HG03103 (cell line): ENCODE results near the gene LRP8.

ENCODE experiments used
- ATAC-seq: cut with Tn5 transposase; IDR thresholded peaks from one replicate; pipeline ENCODE4 v1.9.1; 2021; ENCODE audit warnings: low read depth; ENCODE audit not compliant: unreplicated experiment

Gene LRP8

GRCh38 chr1:53308506-53308905 is 19.4 kb downstream of the LRP8 start:
- ATAC-seq, result no peak

GRCh38 chr1:53307037-53307436 is 20.8 kb downstream of the LRP8 start:
- no peak for ATAC-seq

GRCh38 chr1:53306168-53306567 is 21.7 kb downstream of the LRP8 start:
- no peak for ATAC-seq

- no peak for ATAC-seq
These were observed 22.2 kb downstream of the LRP8 start for GRCh38 chr1:53305650-53306049.

GRCh38 chr1:53304527-53304926 is 23.3 kb downstream of the LRP8 start:
- ATAC-seq, result no peak

GRCh38 chr1:53303726-53304515 is 23.9 kb downstream of the LRP8 start:
- no peak for ATAC-seq

GRCh38 chr1:53303243-53303642 is 24.6 kb downstream of the LRP8 start:
- no peak for ATAC-seq

GRCh38 chr1:53299233-53299632 is 28.6 kb downstream of the LRP8 start:
- no peak for ATAC-seq

- ATAC-seq, result no peak
These were observed 29.7 kb downstream of the LRP8 start for GRCh38 chr1:53298045-53298637.

GRCh38 chr1:53297195-53297594 is 30.7 kb downstream of the LRP8 start:
- no peak for ATAC-seq

- no peak for ATAC-seq
These were observed 31.6 kb downstream of the LRP8 start for GRCh38 chr1:53296117-53296749.

GRCh38 chr1:53295726-53296116 is 32.1 kb downstream of the LRP8 start:
- no peak for ATAC-seq

- ATAC-seq, result no peak
These were observed 32.6 kb downstream of the LRP8 start for GRCh38 chr1:53295295-53295694.

- ATAC-seq, result no peak
These were observed 33.3 kb downstream of the LRP8 start for GRCh38 chr1:53294567-53294966.

GRCh38 chr1:53294061-53294460 is 33.8 kb downstream of the LRP8 start:
- ATAC-seq, result no peak

- no peak for ATAC-seq
These were observed 34.7 kb downstream of the LRP8 start for GRCh38 chr1:53293123-53293522.

GRCh38 chr1:53292690-53293089 is 35.2 kb downstream of the LRP8 start:
- peak; percentile 50 for ATAC-seq

GRCh38 chr1:53291574-53291973 is 36.3 kb downstream of the LRP8 start:
- ATAC-seq, result no peak

GRCh38 chr1:53288790-53289429 is 39.0 kb downstream of the LRP8 start:
- no peak for ATAC-seq

- no peak for ATAC-seq
These were observed 39.7 kb downstream of the LRP8 start for GRCh38 chr1:53288002-53288789.

- no peak for ATAC-seq
These were observed 40.9 kb downstream of the LRP8 start for GRCh38 chr1:53286955-53287354.
